ENCODE measurements around the gene SEMA6C.

The SEMA6C gene

DNA sequence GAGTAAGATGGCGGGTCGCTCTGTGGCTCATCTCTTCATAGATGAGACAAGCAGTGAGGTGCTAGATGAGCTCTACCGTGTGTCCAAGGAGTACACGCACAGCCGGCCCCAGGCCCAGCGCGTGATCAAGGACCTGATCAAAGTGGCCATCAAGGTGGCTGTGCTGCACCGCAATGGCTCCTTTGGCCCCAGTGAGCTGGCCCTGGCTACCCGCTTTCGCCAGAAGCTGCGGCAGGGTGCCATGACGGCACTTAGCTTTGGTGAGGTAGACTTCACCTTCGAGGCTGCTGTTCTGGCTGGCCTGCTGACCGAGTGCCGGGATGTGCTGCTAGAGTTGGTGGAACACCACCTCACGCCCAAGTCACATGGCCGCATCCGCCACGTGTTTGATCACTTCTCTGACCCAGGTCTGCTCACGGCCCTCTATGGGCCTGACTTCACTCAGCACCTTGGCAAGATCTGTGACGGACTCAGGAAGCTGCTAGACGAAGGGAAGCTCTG lies 12.4 kb upstream of the SEMA6C start:
- DNase-seq: no peak

DNA sequence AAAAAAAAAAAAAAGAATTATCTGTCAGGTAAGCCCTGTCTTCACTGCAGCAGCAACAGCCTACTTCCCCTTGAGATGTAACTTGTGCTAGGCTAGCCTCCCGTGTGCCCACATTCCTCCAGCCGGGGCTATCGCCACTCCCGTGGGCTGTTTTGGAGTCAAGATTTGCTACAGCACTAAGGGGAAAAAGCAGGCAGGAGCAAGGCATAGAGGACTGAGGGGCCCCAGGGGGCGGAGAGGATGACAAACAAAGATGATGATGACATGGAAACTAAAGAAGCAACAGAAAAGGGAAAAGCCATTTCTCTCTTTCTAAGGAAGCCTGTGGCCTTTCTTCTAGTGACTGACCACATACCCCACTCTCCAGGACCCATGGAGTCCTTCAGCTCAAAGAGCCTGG lies 11.9 kb upstream of the SEMA6C start:
- peak; percentile 28 for DNase-seq

DNA sequence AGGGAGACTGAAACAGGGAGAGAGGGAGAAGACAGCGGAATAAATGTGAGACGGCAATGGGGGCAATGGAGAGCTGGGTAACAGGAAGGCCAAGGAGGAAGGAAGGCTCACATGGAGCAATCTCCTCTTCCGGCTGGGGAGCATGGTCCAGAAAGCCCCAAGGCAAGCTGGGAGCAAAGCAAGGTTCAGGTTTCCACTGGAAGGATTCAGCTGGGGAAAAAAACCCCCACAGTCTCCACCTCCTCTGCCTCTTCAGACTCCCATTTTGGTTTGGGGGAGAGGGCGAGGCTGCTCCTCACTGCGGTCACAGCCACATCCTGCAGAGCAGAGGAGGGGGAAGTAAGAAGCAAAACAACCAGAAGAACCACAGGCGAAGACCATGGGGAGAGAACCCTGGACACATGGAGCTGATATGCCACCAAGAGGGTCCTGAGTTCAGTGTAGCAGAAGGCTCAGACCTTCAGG lies 10.7 kb upstream of the SEMA6C start:
- peak; percentile 78 for DNase-seq

DNA sequence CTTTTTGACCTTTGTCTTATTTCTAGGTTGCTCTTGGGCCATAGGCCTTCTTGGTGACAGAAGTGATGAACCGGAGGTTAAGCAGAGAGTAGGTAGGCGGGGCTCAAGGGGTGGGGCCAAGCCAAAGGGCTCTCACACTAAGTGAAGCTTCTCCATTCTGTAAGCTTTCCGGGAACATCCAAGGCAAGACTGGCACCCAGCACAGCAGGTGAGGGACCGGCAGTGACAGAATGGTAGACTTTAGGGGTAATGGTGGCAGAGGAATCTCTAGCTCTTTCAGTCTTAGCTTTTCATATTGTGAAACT lies 10.0 kb upstream of the SEMA6C start, which contains the start of gene TNFAIP8L2:
Gene TNFAIP8L2 (plus strand): TSS at position 135 of the 305 bp plus-strand sequence. CDS start 2,049 bp downstream, outside the sequence.
- peak; percentile 84 for DNase-seq

DNA sequence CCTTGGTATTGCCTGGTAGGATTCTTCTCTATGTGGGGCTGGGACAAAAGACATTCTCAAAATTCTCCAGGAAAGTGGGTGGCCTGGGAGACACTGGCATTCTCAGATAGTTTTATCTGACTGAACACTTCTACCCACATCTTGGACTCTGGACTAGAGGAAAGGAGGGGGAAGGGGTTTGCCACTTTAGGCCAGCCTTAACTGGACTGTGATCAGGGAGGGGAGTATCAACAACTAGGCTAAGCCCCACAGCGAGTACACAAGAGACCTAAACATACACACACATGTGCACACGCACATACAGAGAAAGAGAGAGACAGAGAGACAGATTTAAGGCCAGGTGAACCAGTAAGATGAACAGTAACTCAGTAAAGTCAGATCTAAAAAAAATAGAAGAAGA lies 1.2 kb upstream of the SEMA6C start:
- DNase-seq: no peak

DNA sequence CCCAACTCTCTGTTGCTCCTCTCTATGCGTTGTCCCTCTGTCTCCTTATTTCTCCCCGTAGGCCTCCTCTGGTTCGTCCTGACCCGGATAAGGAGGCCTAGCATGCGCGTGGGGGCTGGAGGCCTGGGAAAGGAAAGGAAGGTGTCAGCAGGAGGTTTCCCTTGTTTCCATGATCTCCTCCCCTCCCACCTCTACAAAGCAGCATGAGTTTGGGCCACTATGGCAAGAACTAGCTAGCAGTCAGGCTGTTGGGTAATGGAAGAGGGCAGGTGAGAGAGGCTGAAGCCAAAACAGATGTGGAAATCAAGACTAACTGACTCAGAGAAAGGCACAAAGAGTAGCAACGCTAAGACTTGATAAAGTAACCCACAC lies 687 bp upstream of the SEMA6C start:
- DNase-seq: no peak

DNA sequence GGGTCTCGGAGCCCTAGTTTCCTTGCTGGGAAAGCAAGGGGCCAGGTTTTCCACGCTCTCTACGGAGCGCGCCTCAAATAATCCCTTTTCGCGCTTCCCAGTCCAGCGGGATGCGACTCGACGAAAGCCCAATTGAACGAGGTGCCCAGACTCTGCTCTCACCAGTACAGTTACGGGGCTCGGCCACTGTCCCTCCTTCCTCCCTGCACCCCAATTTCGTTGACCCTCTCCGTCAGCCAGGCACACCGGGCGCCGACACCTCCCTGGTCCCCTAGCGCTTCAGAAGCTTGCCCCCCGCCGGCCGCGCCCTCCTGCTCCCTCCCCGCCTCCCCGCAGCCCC lies 389 bp downstream of the SEMA6C start:
- DNase-seq: no peak

DNA sequence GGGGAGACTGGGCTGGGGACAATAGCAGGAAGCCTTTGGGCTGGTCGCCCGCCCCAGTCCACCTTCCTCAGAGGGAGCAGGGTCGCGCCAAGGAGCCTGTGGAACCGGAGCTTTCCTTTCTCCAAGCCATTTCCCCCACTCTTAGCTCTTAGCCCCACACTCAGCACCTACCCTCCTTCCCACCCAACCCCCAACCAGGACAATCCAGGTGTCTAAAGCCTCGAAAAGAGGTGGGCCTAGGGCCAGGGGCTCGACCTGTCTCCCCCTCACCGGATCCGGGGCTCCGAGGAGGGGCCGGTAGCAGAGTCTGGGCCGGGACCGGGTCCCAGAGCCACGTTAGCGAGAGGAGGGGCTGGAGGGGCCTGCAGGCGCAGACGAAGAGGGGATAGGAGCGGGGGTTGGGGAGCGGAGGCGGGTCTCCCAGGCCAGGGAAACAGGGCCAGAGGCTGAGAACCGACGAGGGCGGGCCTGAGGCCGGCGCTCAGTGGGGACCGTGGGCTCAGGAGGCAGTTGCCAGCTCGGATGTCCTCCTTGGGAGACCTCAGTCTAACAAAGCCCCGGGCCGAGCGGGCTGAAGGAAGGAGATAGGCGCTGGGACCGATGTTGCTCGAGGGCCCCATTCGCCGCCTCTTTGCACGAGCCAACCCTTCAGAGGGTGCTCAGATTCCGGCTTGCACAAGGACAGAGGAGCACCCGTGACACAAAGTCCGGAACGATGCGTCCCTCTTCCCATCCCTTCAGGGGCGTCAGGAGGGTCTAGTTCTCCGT lies 943 bp downstream of the SEMA6C start:
- DNase-seq: no peak

DNA sequence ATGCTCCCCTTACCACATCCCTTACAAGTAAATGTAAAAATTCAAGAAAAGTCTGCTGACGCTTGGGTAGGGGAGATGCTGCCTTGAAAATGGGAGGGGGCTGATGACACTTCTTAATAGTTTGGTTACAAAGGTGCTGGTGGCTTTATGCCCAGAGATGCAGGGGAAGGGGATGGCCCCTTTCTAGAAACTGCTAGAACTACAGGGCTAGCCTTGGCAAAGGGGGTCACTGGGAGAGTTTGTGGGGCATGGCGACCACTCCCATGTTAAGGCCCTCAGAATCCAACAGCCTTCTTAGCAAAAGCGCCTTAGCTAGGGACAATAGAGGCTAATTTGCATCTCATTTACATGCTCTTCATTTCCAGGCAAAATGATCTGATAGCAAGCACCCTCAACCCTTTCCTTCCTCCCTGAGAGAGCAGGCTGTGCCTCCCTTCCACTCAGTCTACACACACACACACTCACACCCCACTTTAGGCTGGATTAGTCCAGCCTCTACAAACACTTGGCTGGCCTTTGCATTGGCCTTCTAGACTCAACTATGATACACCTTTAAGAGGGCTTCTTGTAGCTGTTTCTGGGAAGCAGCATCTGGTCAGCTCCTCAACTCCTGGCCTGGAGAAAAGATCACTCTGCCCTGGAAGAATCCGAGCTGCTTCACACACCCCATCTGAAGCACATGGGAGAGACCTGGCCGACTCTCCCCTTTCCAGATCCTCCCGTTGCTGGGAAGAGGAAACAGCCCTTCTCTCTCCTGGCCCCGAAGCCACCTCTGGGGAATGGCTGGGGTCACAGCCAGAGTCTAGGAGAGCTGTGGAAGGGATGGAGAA lies 1.7 kb downstream of the SEMA6C start:
- no peak for DNase-seq

DNA sequence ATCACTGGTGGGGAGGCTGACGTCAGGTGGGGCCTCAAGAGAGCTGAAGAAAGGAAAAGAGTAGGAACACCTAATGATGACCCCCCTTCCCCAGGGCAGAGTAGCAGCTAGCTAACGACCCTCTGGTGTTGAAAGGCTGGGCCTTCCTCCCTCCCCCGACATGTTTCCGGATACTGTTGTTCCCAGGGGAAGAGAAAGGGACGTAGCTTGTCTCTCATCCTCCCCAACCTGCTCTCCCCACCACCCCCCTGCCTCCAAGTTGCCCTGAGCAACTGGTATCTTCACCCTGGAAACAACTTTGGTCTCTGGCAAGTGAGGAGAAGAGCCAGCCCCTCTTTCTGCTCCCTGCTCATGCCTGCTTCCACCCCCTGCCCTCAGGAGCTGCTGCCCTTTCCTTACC lies 2.4 kb downstream of the SEMA6C start:
- no peak for DNase-seq

DNA sequence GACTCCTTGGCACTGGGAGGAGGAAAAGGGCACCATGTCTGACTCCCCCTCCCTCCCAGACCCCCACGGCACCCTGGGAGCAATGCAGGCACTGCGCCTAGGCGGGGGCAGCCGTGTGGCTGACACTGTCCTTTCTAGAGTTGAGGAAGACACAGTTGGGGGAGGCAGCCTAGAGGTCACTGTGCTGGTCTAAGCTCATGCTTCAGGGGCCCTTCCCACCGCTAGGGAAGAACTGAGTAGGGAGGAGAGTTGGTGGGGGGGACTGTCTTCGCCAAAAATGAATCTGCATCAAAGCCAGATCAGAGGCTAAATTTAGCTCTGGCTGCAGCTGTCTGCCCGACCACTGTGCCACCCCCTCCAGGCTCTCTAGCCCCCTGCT lies 3.4 kb downstream of the SEMA6C start:
- DNase-seq: no peak

DNA sequence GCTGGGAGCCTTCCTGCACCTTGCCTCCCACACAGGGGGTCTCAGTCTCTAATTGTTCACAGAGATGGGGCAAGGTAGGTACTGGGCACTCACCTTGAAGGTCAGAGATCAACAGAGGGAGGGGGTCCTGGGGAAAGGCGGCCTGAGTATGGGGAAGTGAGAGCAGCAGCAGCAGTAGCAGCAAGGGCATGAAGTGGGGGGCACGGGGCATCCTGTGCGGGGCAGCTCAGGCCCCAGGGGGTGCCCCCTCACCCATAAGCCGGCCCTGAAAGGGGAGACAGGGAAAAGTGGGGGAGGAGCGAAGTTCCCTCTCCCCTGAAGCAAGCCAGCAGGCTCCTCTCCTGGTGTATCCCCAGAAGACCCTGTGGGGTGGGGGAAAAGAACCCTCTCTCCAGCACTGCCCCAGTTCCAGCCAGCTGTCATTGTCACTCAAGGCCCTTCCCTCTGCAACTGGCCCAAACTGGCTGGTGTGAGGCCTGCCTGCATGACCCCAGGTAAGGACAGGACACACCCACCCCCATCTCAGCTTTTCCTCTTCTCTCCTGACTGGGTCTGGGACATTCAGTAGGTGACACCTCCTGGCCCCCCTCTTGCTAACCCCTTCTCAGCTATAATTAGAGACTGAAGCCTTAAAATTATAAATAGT lies 3.9 kb downstream of the SEMA6C start:
- DNase-seq: no peak

DNA sequence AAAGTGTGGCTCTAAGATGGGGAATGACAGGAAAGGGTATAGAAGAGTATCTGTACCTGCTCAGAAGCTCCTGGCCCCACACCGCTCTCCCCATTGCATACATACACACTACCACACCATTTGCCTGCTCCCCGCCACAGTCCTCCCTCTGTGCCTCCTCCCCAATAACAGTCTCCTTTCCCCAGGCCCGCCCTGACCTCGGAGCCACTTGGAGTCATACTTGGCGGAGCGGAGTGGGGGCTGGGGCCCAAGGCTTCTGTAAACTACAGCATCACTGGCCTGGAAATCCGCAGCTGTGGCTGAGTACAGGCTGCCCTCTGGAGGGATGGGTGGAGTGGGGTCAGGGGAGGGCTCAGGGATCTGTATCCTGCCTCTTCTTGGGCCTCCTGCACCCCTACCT lies 8.6 kb downstream of the SEMA6C start:
- no peak for DNase-seq

DNA sequence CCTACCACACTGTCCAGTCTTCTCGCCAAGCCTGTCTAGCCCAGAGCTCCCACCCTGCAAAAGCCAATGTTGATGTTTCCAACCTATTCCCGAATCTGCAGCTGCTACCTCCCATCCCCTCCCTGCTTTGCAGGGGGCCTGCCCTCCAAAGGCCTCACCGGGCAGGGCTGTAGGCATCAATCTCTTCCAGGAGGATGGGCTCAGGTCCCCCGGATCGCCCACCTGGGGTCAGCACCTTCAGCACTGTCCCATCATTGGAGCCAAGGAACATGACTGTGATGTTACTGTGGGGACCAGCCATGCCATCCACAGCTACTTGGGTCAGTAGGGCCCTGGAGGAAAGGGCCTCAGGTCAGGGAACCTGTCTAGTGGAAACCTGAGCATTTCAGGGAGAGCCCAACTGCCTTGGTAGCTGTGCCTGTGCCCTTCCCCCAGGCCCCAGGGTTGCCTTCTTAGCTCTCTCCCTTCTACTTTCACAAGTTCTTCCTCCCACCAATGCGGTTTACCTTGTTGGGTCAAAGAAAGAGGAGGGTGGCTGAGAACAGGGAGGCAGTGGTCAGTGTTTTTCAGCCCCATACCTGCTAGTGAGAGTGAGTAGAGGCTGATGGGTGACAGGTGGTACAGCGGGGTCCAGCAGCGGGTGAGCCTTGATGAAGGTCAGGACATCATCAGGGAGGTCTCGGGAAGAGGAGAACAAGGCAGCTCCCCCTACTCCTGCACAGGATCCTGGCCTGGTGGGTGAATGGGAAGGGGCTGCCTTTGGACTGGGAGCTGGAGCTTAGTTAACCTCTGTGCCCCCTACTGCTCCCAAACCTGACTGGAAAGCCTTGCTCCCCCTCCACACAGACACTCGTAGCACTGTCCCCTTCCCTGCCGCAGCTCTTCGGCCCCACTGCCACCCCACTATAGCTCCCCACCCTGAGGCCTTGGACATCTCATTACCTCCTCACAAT lies 10.7 kb downstream of the SEMA6C start:
- no peak for DNase-seq

DNA sequence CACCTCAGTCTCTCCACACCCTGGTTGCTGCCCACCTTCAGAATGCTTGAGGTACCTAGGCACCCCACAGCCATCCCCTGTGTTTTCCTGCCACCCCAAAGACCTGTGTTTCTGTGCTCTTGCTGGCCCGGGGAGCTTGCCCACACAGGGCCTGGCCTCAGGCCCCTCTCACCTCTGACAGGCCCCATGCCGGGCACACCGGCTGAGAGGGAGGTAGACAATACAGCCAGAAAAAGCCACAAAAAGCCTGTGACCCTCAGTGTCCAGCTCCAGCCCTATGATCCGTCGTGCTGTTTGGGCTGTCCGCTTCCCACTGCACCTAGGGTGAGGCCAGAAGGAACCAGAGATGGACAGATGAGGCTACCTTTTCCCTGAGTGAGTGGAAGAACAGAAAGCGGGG lies 11.4 kb downstream of the SEMA6C start:
- no peak for DNase-seq

DNA sequence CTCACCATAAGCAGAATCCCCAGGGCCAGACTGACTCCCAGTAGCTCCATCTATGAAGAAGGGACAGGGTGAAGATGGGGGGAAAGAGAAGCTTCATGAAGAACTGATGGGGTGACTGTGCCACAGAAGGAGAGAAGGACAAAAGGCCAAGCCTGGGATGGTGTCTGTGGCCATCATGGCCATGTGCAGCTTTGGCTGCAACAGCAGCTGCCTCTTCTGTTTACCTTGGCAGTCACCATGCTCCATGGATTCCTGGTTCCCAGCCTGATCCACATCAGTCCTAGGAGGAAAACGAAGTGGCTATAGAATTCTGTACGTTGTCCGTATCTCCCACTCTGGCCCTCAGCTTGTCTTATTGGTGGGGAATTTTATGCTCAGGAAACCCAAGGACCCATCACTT lies 12.0 kb downstream of the SEMA6C start:
- no peak for DNase-seq

DNA sequence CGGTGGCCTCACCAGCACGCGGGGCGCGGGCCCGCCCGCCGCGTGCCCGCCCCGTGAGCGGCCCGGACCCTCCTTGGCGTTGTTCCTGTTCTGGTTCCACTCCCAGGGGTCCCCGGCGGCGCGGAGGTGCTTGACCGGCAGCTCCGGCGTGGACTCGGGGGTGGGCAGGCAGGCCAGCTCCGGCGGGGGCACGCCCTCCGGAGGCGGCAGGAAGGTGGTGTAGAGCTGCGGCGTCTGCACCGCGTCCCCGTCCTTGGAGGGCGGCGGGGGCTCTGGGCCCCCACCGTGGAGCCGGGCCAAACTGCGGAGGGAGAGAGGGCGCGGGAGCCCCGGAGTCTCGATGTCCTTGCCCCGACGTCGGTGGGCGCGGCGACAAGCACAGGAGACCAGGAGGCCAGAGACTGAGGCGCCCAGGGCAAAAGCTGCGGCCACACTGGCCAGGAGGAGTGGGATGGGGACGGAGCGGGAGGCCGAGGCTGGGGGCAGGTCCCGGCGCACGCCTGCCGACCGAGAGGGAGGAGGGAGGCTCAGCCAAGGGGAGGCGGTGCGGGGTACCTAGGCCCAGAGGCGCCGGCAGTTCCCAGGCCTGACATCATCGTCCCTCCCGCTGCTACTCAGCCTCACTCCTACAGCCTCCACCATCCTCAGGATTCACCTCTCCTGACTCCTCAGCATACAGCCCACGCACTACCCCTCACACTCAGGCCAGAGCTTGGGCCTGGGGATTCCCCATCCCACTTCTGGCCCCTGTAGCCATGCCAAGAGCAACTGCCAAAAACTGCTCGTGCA lies 13.2 kb downstream of the SEMA6C start:
- DNase-seq: no peak

DNA sequence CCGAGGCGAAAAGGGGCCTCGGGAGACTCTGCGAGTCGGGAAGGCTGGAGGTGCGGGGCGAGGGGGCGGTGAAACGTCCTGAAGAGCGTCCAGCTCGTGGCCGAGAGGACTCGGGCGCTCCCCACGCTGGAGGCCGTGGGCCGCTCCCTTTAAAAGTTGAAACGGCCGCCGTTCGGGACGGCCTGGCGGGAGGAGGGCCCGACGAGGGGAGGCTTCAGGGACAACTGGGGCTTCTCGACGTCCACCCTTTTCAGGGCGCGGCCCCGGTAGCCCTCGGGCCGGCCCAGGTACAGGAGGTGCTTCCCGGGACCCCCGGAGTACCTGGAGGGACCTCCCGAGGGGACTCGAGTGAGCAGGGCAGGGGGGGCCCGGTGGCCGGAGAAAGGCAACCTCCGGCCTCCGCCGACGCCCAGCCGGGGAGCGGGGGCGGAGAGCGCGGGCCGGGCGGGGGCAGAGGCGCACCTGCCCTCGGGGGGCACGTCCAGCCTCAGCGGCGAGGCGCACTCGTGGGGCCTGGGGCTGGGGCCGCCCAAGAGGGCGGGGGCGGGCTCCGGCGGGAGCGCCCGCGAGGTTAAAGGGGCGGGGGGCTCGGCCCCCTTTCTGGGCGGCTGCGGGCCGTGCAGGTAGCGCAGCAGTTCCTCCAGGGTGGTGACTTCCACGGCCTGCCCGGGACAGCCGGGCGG lies 14.0 kb downstream of the SEMA6C start:
- DNase-seq: no peak

DNA sequence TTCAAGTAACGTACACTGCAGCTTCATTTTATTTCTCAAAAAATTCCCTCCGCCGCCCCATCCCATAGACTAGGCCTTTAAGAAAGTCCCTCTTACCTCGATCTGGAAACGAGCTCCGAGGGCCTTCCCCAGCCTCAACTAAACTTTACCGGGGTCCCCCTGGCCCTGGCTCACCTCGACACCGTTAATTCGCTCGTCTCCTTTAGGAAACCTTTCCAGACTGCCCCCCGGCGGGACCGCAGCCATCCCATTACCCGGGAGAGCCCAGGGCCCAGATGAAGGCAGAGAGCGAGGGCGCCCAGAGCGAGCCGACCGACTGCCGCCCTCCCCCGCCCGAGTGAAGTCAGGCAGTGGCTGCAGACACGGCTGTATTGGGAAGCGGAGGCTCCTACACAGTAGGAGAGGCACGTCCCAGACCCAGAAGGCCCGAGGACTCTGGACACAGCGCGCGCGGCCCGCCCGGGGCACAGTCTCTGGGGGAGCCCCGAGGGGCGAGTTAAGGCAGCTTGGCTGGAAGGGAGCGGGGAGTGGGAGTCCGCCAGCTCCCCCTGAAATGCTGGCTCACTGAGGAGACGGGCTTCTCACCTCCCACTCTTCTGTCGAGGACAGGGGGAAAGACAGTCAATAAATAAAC lies 14.6 kb downstream of the SEMA6C start:
- no peak for DNase-seq

DNA sequence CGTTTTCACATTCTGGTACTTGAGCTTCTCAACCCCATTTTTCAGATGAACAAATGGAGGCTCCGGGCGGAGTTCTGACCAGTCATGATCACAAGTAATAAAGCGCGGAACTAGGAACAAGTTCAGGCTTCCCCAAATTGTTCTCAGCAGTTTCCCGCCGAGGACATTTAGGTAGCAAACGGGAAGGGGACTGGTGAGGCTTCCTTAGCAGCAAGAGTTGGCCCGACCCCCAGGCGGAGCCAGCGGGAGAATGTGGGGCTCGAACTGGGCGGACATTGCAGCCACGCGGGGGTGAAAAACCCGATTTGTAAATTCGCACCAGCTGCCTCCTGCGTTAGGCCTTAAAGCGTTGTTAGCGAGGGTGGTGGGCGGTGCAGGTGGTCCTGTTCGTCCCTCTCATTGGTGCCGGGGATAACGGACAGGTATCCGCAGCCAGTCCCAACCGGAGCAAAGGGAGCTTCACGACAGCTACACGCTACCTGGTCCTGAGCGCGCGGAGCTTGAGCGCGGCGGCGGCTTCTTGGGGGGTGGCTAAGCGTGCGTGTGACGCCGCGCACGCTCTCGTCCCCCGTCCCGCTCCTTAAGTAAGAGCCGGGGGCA lies 15.3 kb downstream of the SEMA6C start:
- DNase-seq: peak; percentile 78

Measured in activated CD4-positive, alpha-beta T cell treated with anti-CD3 and anti-CD28 coated beads, Interleukin-2, Interleukin-6, amounts not matched to agents 100 ng/mL and 50 ng/mL, durations not matched to agents 16 hours and 8 hours (primary cell).